ENCODE results near the gene FAM20C.

GRCh38 chr7:265998-266850, 73.9 kb downstream of the FAM20C start:
- no peak for TF ChIP-seq CTCF (IDR thresholded peaks at IDR 0.05 in 4 of 5, conservative IDR thresholded peaks at IDR 0.05 in 1 of 5)
- TF ChIP-seq POLR2A (IDR thresholded peaks at IDR 0.05) = no peak

Data from gastrocnemius medialis (tissue), 4 donors.